Karpas-422 (cell line): ENCODE results near the gene LDLR. TPM values are rescaled to one million over a fixed set of nuclear protein-coding genes. Genes with fewer than 3 reads are reported as not detected.

Experiments
- DNase-seq: peaks from one replicate; pipeline ENCODE4 v3.0.0-alpha.2; 2015
- H2AFZ ChIP-seq: fragments of 200-600 bp; sonication (generic); 2 replicates; pipeline ENCODE4 v1.6.1; 2014; ENCODE audit warnings: antibody characterized with exemption, low read length, mixed read lengths
- H3K27ac ChIP-seq: fragments of 200-600 bp; sonication (generic); 2 replicates; pipeline ENCODE4 v1.5.1; 2014; ENCODE audit warnings: mild to moderate bottlenecking, low read length, moderate library complexity
- H3K27me3 ChIP-seq: fragments of 200-600 bp; sonication (generic); 2 replicates; pipeline ENCODE4 v1.6.1; 2014; ENCODE audit warnings: low read length, mixed read lengths
- H3K36me3 ChIP-seq: fragments of 200-600 bp; sonication (generic); 2 replicates; pipeline ENCODE4 v1.6.1; 2014; ENCODE audit warnings: low read length, mixed read lengths; ENCODE audit not compliant: insufficient read depth
- H3K4me1 ChIP-seq: fragments of 200-600 bp; sonication (generic); 2 replicates; pipeline ENCODE4 v1.6.1; 2014; ENCODE audit warnings: mild to moderate bottlenecking, low read length, mixed read lengths
- H3K4me2 ChIP-seq: fragments of 200-600 bp; sonication (generic); 2 replicates; pipeline ENCODE4 v1.6.1; 2014; ENCODE audit warnings: low read length, low read depth, mild to moderate bottlenecking; ENCODE audit not compliant: poor library complexity, severe bottlenecking
- H3K4me3 ChIP-seq: fragments of 200-600 bp; sonication (generic); 2 replicates; pipeline ENCODE4 v1.5.1; 2014; ENCODE audit warnings: mild to moderate bottlenecking, antibody characterized with exemption, low read length, mixed read lengths
- H3K79me2 ChIP-seq: fragments of 200-600 bp; sonication (generic); 2 replicates; pipeline ENCODE4 v1.6.1; 2014; ENCODE audit warnings: mild to moderate bottlenecking, low read length, mixed read lengths
- H3K9ac ChIP-seq: fragments of 200-600 bp; sonication (generic); 2 replicates; pipeline ENCODE4 v1.6.0; 2014; ENCODE audit warnings: low read length
- H3K9me2 ChIP-seq: fragments of 200-600 bp; sonication (generic), shearing (Covaris generic); replicated peaks from 2 replicates; pipeline ENCODE4 v1.6.0; 2014; ENCODE audit warnings: mild to moderate bottlenecking, low read length, moderate library complexity; ENCODE audit not compliant: insufficient read depth
- H3K9me3 ChIP-seq: fragments of 300-700, 200-600 bp; sonication (generic); 2 replicates; pipeline ENCODE4 v1.6.1; 2014; ENCODE audit warnings: low read length, mixed read lengths
- H4K20me1 ChIP-seq: fragments of 200-600 bp; sonication (generic); 2 replicates; pipeline ENCODE4 v1.6.1; 2014; ENCODE audit warnings: mild to moderate bottlenecking, antibody characterized with exemption, low read length, low read depth; ENCODE audit not compliant: insufficient read depth
- total RNA-seq: library from RNA; depleted of rRNA; stranded (reverse); fragments of >200 nt; shearing (Covaris generic); gene quantifications from 2 replicates; pipeline ENCODE4 v1.2.3, GENCODE V29; 2014; ENCODE audit warnings: low replicate concordance

LDLR gene
- total RNA-seq, 1 experiment from 2014 or later = 49.8 TPM

GRCh38 chr19:11050323-11051114 lies 38.7 kb upstream of the LDLR start:
- Histone ChIP-seq H3K4me3 (peak overlapping the region; percentile 11; the same call in 1 of the 2 replicates), H2AFZ (no peak overlapping the region), H3K9me3 (no peaks in the 10 kb centered on the region), H3K27me3 (no peaks in the 10 kb centered on the region), H3K36me3 (peaks cover 8% of the 10 kb centered on the region; the same call in 1 of the 2 replicates), H3K27ac (peak overlapping the region; percentile 99), H3K9ac (peak overlapping the region; percentile 75), H3K4me1 (peaks cover 83% of the 10 kb centered on the region), H3K79me2 (peaks cover 11% of the 10 kb centered on the region), H3K4me2 (peak overlapping the region; percentile 79), H3K9me2 (no peaks in the 10 kb centered on the region), H4K20me1 (no peaks in the 10 kb centered on the region)
- peak; percentile 54 for DNase-seq

DNA sequence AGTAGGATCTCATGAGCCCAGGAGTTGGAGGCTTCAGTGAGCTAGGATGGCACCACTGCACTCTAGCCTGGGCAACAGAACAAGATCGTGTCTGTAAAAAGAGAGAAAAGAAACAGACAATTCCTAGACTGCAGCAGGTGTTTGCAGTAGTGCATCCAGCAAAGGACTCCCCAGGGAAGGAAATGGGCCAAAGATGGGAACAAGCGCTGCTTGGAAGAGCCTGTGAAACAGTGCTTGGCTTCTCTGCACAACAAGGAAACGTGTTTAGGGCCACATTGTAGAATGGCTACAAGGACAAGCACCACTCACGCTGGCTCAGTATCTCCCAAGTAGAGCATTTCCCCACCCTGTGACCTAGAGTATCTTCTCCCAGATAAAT lies 35.5 kb upstream of the LDLR start:
- Histone ChIP-seq H3K9ac (no peak overlapping the region), H3K9me2 (no peaks in the 10 kb centered on the region), H3K4me1 (peaks cover 50% of the 10 kb centered on the region), H3K36me3 (no peaks in the 10 kb centered on the region), H4K20me1 (no peaks in the 10 kb centered on the region), H3K79me2 (peaks cover 11% of the 10 kb centered on the region), H3K27me3 (no peaks in the 10 kb centered on the region), H3K4me3 (no peak overlapping the region), H3K4me2 (no peak overlapping the region), H3K9me3 (no peaks in the 10 kb centered on the region), H2AFZ (no peak overlapping the region), H3K27ac (peak overlapping the region; percentile 99)
- no peak for DNase-seq

- Histone ChIP-seq H3K4me2 (no peak overlapping the region), H3K79me2 (peaks cover 11% of the 10 kb centered on the region), H4K20me1 (no peaks in the 10 kb centered on the region), H3K27ac (peak overlapping the region; percentile 99), H3K36me3 (no peaks in the 10 kb centered on the region), H3K4me3 (no peak overlapping the region), H3K9ac (no peak overlapping the region), H3K27me3 (no peaks in the 10 kb centered on the region), H3K4me1 (peaks cover 46% of the 10 kb centered on the region), H2AFZ (no peak overlapping the region), H3K9me3 (no peaks in the 10 kb centered on the region), H3K9me2 (no peaks in the 10 kb centered on the region)
- no peak for DNase-seq
Observed at GRCh38 chr19:11054200-11054599, 35.1 kb upstream of the LDLR start.

DNA sequence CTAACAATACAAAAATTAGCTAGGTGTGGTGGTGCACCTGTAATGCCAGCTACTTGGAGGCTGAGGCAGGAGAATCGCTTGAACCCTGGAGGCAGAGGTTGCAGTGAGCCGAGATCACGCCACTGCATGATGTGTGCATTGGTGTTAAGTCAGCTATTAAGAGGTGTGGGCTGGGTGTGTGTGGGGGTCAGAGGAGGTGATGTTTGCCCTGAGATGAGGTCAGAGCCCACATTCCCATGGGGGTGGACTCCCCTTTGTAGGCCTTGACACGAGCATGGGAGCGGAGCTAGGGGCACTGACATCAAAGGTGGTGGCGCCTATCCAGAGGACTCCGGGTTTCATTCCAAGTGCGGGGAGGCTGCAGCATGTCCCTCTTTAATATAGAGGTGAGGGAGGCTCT lies 34.6 kb upstream of the LDLR start:
- Histone ChIP-seq H3K4me3 (no peak overlapping the region), H3K27ac (no peak overlapping the region), H3K9ac (no peak overlapping the region), H2AFZ (no peak overlapping the region), H4K20me1 (no peaks in the 10 kb centered on the region), H3K9me3 (no peaks in the 10 kb centered on the region), H3K79me2 (peaks cover 11% of the 10 kb centered on the region), H3K36me3 (no peaks in the 10 kb centered on the region), H3K27me3 (no peaks in the 10 kb centered on the region), H3K4me1 (peaks cover 42% of the 10 kb centered on the region), H3K9me2 (no peaks in the 10 kb centered on the region), H3K4me2 (no peak overlapping the region)
- no peak for DNase-seq

DNA sequence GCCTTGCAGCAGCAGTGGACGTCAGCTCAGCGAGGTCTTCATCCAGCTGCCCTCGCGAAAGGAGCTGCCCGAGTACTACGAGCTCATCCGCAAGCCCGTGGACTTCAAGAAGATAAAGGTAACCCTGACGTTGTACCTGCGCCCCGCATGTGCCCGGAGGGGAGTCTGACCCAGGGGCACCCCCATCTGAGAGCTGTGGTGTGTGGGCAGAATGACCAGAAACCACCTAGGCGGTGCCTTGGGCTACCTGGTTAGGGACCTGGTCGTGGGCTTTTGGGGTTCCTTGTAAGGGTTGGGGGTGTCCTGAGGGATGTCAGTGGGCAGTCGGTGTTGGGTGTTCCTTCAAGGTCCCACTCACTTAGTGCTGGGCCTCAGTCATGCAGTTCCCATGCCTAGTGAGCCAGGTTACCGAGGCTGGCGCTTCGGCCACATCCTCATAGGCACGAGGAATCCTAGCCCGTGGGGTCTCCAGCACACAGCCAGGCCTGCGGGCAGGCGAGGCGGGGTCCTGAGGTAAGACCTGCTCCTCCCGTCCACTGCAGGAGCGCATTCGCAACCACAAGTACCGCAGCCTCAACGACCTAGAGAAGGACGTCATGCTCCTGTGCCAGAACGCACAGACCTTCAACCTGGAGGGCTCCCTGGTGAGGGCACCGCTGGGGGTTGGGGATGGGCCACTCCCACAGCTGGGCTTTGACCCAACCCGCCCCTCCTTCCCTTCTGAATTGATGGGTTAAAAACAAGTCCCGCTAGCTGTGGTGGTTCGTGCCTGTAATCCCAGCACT lies 30.8 kb upstream of the LDLR start:
- no peaks in the 10 kb centered on the region for H3K9me2 ChIP-seq
- H3K36me3 ChIP-seq = 0 out of 2 replicates have a peak, but pooled peaks cover 6% of the 10 kb centered on the region

DNA sequence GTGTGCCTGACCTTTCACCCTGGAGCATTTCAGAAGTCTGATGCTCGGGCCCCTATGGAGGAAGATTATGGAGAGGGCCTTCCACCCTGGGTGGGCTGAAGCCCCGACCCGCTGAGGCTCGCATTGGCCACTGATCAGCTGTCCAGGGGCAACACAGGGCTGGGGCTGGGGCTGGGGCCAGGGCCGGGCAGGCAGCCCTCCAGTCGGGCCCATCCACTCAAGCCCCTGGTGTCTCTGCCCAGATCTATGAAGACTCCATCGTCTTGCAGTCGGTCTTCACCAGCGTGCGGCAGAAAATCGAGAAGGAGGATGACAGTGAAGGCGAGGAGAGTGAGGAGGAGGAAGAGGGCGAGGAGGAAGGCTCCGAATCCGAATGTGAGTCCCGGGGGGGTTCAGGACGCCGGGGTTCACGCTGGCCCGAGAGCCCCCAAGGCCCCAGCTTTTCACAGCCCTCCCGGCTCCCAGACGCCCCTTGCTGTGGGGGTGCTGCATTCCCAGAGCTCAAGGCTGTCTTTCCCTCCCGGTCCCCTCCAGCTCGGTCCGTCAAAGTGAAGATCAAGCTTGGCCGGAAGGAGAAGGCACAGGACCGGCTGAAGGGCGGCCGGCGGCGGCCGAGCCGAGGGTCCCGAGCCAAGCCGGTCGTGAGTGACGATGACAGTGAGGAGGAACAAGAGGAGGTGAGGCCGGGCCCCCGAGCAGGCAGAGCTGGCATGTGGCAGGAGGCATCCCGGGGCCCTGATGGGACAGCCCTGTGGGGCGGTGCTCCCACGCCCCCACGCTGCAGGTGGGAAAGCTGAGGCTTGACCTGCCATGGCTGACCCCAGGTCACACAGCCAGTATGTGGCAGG lies 29.5 kb upstream of the LDLR start:
- Histone ChIP-seq H3K79me2 (no peaks in the 10 kb centered on the region), H3K4me1 (peaks cover 5% of the 10 kb centered on the region; the same call in 1 of the 2 replicates), H3K9ac (no peak overlapping the region), H3K4me3 (no peak overlapping the region), H3K9me2 (no peaks in the 10 kb centered on the region), H3K27ac (no peak overlapping the region), H3K27me3 (no peaks in the 10 kb centered on the region), H2AFZ (no peak overlapping the region), H3K36me3 (0 out of 2 replicates have a peak, but pooled peaks cover 6% of the 10 kb centered on the region), H3K4me2 (no peak overlapping the region), H3K9me3 (no peaks in the 10 kb centered on the region), H4K20me1 (no peaks in the 10 kb centered on the region)
- no peak for DNase-seq

More for the DNA sequence above, 30.8 kb upstream of the LDLR start:
- no peak overlapping the region for H3K9ac ChIP-seq
- peaks cover 9% of the 10 kb centered on the region for H3K4me1 ChIP-seq
- H3K4me3 ChIP-seq = no peak overlapping the region
- H3K79me2 ChIP-seq = no peaks in the 10 kb centered on the region
- H3K27me3 ChIP-seq = no peaks in the 10 kb centered on the region
- H3K4me2 ChIP-seq = no peak overlapping the region
- H3K9me3 ChIP-seq = no peaks in the 10 kb centered on the region
- H3K27ac ChIP-seq = no peak overlapping the region
- no peak for DNase-seq
- H4K20me1 ChIP-seq = no peaks in the 10 kb centered on the region
- H2AFZ ChIP-seq = no peak overlapping the region

DNA sequence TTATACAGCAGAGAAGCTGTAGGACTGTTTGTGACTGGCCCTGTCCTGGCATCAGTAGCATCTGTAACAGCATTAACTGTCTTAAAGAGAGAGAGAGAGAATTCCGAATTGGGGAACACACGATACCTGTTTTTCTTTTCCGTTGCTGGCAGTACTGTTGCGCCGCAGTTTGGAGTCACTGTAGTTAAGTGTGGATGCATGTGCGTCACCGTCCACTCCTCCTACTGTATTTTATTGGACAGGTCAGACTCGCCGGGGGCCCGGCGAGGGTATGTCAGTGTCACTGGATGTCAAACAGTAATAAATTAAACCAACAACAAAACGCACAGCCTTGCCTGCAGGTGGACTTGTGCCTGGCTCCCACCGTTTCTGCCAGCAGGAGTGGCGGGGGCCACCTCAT lies 27.3 kb upstream of the LDLR start:
- Histone ChIP-seq H3K79me2 (no peaks in the 10 kb centered on the region), H3K9ac (no peak overlapping the region), H3K36me3 (0 out of 2 replicates have a peak, but pooled peaks cover 6% of the 10 kb centered on the region), H3K9me3 (no peaks in the 10 kb centered on the region), H3K4me2 (no peak overlapping the region), H3K27ac (no peak overlapping the region), H3K4me3 (no peak overlapping the region), H3K4me1 (peaks cover 5% of the 10 kb centered on the region; the same call in 1 of the 2 replicates), H2AFZ (no peak overlapping the region), H3K27me3 (no peaks in the 10 kb centered on the region), H4K20me1 (no peaks in the 10 kb centered on the region), H3K9me2 (no peaks in the 10 kb centered on the region)
- DNase-seq = no peak
